Suprapubic skin (tissue), 4 donors: ENCODE data around the gene MYMX. TPM values are rescaled to one million over a fixed set of nuclear protein-coding genes. Genes with fewer than 3 reads are reported as not detected.

Experiments
- DNase-seq, 2 donors: peaks; one replicate each; pipeline ENCODE4 v3.0.0-alpha.2; 2019; ENCODE audit warnings: low spot score in 2 of 2
- H3K27ac ChIP-seq: fragments of 200-600 bp; sonication (generic); one replicate; pipeline ENCODE4 v1.5.1; 2019
- H3K27me3 ChIP-seq: fragments of 200-600 bp; sonication (generic); one replicate; pipeline ENCODE4 v1.5.1; 2019
- H3K36me3 ChIP-seq: fragments of 200-600 bp; sonication (generic); one replicate; pipeline ENCODE4 v1.5.1; 2019
- H3K4me1 ChIP-seq: fragments of 200-600 bp; sonication (generic); one replicate; pipeline ENCODE4 v1.5.1; 2019
- H3K4me3 ChIP-seq: fragments of 200-600 bp; sonication (generic); one replicate; pipeline ENCODE4 v1.5.1; 2019; ENCODE audit warnings: mild to moderate bottlenecking
- H3K9me3 ChIP-seq: fragments of 200-600 bp; sonication (generic); one replicate; pipeline ENCODE4 v1.5.1; 2019
- CTCF ChIP-seq, 2 donors: fragments of 200-600 bp in 1 of 2; fragments of 450-650 bp in 1 of 2; sonication (generic) in 1 of 2; IDR thresholded peaks; one replicate each; pipeline ENCODE4 v1.5.1; 2016 to 2019; ENCODE audit warnings: antibody characterized with exemption in 2 of 2, mild to moderate bottlenecking in 1 of 2, moderate library complexity in 1 of 2
- EP300 ChIP-seq: sonication (generic); formaldehyde crosslinking; IDR thresholded peaks from one replicate; pipeline ENCODE4 v1.6.1; 2017; ENCODE audit warnings: antibody characterized with exemption
- POLR2A ChIP-seq, 2 donors: fragments of 450-650 bp; IDR thresholded peaks; one replicate each; pipeline ENCODE4 v1.6.1; 2017; ENCODE audit warnings: antibody characterized with exemption in 2 of 2, mild to moderate bottlenecking in 2 of 2, moderate library complexity in 2 of 2
- POLR2AphosphoS5 ChIP-seq, 3 donors: sonication (generic); formaldehyde crosslinking; IDR thresholded peaks; one replicate each; pipeline ENCODE4 v1.6.1; 2017; ENCODE audit warnings: antibody characterized with exemption in 3 of 3
- WGBS: methylation state at CpG from one replicate; pipeline ENCODE4 v1.1.5; 2018; 5-methylcytosine and 5-hydroxymethylcytosine counted together
- total RNA-seq, 4 donors: library from RNA; depleted of rRNA; stranded (reverse); fragments of >200 nt; gene quantifications; one replicate each; pipeline ENCODE4 v1.1.0, GENCODE V29; 2016

The MYMX gene
- total RNA-seq, 4 donors from 2014 or later = not detected

- DNase-seq = peak in 1 of 2 donors; percentile 73
- Histone ChIP-seq H3K4me3 (no peak overlapping the region), H3K4me1 (peaks cover 59% of the 10 kb centered on the region), H3K36me3 (no peaks in the 10 kb centered on the region), H3K27ac (peak overlapping the region; percentile 92), H3K27me3 (no peaks in the 10 kb centered on the region), H3K9me3 (no peaks in the 10 kb centered on the region)
- WGBS = 75% methylated on average over 16 of the region's 16 CpGs
- no peak for TF ChIP-seq POLR2AphosphoS5 (IDR thresholded peaks at IDR 0.05)
- TF ChIP-seq CTCF (IDR thresholded peaks at IDR 0.05) = no peak
- no peak for TF ChIP-seq EP300
- no peak for TF ChIP-seq POLR2A (IDR thresholded peaks at IDR 0.05)
These were observed 812 bp downstream of the MYMX start for GRCh38 chr6:44217332-44218143.

GRCh38 chr6:44219053-44219814 is 2.5 kb downstream of the MYMX start:
- Histone ChIP-seq H3K4me1 (peaks cover 76% of the 10 kb centered on the region), H3K27ac (peak overlapping the region; percentile 92), H3K4me3 (peak overlapping the region; percentile 54), H3K27me3 (no peaks in the 10 kb centered on the region), H3K36me3 (no peaks in the 10 kb centered on the region), H3K9me3 (no peaks in the 10 kb centered on the region)
- TF ChIP-seq POLR2A (IDR thresholded peaks at IDR 0.05) (peak in 1 of 2 donors; percentile 61), EP300 (no peak), CTCF (IDR thresholded peaks at IDR 0.05) (no peak), POLR2AphosphoS5 (IDR thresholded peaks at IDR 0.05) (peak in 1 of 3 donors; percentile 13)
- peak in 1 of 2 donors; percentile 90 for DNase-seq
- 6% methylated on average over 11 of the region's 45 CpGs for WGBS

- 71% methylated on average over 20 of the region's 28 CpGs for WGBS
- Histone ChIP-seq H3K27ac (peak overlapping the region; percentile 92), H3K36me3 (no peaks in the 10 kb centered on the region), H3K9me3 (no peaks in the 10 kb centered on the region), H3K4me3 (peak overlapping the region; percentile 54), H3K4me1 (peaks cover 85% of the 10 kb centered on the region), H3K27me3 (no peaks in the 10 kb centered on the region)
- no peak for DNase-seq
- TF ChIP-seq CTCF (IDR thresholded peaks at IDR 0.05) (no peak), POLR2A (IDR thresholded peaks at IDR 0.05) (no peak), EP300 (no peak), POLR2AphosphoS5 (IDR thresholded peaks at IDR 0.05) (no peak)
These were observed 3.4 kb downstream of the MYMX start for GRCh38 chr6:44219815-44220784.

GRCh38 chr6:44220913-44221290 is 4.2 kb downstream of the MYMX start:
- 70% methylated on average over 4 of the region's 4 CpGs for WGBS
- Histone ChIP-seq H3K27ac (peak overlapping the region; percentile 92), H3K36me3 (no peaks in the 10 kb centered on the region), H3K4me1 (peaks cover 93% of the 10 kb centered on the region), H3K27me3 (no peaks in the 10 kb centered on the region), H3K4me3 (no peak overlapping the region), H3K9me3 (no peaks in the 10 kb centered on the region)
- no peak for DNase-seq
- TF ChIP-seq POLR2A (IDR thresholded peaks at IDR 0.05) (no peak), POLR2AphosphoS5 (IDR thresholded peaks at IDR 0.05) (no peak), EP300 (no peak), CTCF (IDR thresholded peaks at IDR 0.05) (no peak)
